D721Med (cell line): Measurements from ENCODE around the gene TNPO3.

Experiments used
- DNase-seq: peaks from one replicate; pipeline ENCODE4 v3.0.0; 2011; ENCODE audit warnings: low spot score; ENCODE audit not compliant: insufficient read length
- FAIRE-seq: peaks from 2 replicates; lab custom pipeline; 2011; peaks lifted over from hg19 to GRCh38; lab: Jason Lieb, UNC
- TF ChIP-seq, protein P1 (sequence below): IDR thresholded peaks from 2 replicates; pipeline ENCODE4 v1.5.1; 2012; ENCODE audit warnings: mild to moderate bottlenecking, control low read depth; ENCODE audit not compliant: insufficient read depth; ENCODE audit errors: missing control alignments

Gene TNPO3

DNA sequence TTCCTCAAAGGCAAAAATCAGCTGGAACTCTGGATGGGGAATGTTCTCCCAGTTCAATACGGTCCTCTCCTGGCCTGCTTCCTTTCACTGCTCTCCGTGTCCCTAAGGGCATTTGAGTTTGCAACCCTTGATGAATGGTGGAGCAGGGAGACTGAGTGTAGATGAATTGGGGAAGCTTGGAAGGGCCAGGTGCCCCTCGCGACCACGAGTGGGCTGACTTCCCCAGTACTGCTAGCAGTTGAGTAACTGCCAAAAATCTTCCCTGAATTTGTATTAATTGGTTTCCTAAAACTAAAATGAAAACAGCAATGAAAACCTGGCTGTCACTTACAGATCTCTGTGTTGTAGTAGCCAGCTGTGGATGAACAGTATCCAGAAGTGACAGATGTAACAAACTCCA is 103.6 kb downstream of the TNPO3 start:
- TF ChIP-seq, protein P1, sequence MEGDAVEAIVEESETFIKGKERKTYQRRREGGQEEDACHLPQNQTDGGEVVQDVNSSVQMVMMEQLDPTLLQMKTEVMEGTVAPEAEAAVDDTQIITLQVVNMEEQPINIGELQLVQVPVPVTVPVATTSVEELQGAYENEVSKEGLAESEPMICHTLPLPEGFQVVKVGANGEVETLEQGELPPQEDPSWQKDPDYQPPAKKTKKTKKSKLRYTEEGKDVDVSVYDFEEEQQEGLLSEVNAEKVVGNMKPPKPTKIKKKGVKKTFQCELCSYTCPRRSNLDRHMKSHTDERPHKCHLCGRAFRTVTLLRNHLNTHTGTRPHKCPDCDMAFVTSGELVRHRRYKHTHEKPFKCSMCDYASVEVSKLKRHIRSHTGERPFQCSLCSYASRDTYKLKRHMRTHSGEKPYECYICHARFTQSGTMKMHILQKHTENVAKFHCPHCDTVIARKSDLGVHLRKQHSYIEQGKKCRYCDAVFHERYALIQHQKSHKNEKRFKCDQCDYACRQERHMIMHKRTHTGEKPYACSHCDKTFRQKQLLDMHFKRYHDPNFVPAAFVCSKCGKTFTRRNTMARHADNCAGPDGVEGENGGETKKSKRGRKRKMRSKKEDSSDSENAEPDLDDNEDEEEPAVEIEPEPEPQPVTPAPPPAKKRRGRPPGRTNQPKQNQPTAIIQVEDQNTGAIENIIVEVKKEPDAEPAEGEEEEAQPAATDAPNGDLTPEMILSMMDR = no peak
- no peak for DNase-seq
- FAIRE-seq = no peak

DNA sequence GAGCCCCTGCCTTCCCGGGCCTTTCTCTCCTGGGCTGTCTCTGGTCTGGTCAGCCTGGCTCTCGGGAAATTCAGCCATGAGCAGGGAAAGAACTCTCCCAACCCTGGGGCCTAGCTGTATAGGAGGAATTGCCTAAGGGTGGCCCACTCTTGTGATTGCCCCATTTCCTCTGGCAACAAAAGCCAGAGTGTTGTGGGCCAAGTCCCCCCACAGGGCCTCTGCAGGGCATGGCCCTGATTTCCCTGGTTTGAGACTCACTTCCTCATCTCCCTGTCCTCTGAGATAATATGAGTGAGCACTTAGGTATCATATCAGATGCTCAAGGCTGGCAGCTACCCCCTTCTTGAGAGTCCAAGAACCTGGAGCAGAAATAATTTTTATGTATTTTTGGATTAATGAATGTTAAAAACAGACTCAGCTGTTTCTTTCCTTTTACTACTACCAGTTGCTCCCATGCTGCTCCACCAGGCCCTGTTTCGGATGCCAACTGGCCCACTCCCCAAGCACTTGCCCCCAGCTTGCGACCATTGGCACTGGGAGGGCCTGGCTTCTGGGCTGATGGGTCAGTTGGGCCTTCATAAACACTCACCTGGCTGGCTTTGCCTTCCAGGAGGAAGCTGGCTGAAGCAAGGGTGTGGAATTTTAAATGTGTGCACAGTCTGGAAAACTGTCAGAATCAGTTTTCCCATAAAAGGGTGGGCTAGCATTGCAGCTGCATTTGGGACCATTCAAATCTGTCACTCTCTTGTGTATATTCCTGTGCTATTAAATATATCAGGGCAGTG is 105.7 kb downstream of the TNPO3 start:
- FAIRE-seq = no peak

DNA sequence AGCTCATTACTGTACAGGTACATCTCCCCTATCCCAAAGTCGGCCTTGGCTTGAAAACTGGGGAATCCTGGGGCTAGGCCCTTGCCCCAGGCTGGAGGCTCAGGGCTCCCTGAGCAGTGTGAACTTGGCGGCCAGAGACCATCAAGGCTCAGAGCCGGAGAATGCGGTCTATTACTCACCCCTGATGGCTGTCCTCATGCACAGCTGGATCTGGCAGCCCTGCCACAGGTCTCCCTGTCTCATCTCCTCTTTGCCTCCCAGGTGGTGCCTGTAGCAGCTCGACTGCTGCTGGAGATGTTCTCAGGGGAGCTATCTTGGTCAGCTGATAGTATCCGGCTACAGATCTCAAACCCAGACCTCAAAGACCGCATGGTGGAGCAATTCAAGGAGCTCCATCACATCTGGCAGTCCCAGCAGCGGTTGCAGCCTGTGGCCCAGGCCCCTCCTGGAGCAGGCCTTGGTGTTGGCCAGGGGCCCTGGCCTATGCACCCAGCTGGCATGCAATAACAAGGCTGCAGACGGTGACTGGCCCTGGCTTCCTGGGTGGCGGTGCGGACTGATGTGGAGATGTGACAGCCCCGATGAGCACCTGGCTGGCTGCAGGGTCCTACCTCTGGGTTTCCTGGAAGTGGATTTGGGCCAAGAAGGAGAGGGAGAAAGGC is 106.5 kb downstream of the TNPO3 start:
- DNase-seq (no peak), FAIRE-seq (no peak)
- TF ChIP-seq, protein P1 = no peak

More for the DNA sequence above, 105.7 kb downstream of the TNPO3 start:
- TF ChIP-seq, protein P1 = no peak
- DNase-seq = no peak

DNA sequence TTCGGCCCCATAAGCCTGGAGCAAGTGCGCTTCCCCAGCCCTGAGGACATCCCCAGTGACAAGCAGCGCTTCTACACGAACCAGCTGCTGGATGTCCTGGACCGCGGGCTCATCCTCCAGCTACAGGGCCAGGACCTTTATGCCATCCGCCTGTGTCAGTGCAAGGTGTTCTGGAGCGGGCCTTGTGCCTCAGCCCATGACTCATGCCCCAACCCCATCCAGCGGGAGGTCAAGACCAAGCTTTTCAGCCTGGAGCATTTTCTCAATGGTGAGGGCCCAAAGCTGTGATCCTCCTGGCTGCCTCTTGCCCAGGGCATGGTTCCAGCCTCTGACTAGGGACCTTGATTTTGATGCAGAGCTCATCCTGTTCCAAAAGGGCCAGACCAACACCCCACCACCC is 107.1 kb downstream of the TNPO3 start:
- TF ChIP-seq, protein P1 = no peak
- DNase-seq (no peak), FAIRE-seq (no peak)

DNA sequence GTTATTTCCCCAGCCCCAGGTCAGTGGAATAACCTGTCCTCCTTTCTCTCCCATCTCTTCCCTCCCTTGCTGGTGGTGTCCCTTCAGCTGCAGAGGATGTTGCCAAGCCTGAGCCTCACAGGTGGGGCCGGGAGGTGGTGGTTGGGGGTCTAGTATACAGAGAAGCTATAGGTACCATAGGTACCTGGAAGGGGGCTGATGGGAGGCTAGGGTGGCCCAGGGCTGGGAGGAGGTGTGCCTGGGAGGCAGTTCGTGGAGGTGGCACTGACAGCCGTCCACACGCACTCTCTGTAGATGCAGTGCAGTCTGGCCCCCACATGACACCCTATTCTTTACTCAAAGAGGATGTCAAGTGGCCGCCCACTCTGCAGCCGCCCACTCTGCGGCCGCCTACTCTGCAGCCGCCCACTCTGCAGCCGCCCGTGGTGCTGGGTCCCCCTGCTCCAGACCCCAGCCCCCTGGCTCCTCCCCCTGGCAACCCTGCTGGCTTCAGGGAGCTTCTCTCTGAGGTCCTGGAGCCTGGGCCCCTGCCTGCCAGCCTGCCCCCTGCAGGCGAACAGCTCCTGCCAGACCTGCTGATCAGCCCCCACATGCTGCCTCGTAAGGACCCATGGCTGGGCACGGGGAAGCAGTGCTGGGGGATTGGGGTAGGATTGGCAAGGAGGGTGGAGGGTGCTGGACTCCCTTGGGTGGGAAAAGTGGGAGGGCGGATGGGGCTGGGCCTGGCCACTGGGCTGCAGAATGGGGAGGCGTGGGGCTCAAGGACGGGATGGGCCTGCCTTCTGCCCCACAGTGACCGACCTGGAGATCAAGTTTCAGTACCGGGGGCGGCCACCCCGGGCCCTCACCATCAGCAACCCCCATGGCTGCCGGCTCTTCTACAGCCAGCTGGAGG is 107.7 kb downstream of the TNPO3 start:
- FAIRE-seq (no peak), DNase-seq (no peak)
- TF ChIP-seq, protein P1 = peak; percentile 4

DNA sequence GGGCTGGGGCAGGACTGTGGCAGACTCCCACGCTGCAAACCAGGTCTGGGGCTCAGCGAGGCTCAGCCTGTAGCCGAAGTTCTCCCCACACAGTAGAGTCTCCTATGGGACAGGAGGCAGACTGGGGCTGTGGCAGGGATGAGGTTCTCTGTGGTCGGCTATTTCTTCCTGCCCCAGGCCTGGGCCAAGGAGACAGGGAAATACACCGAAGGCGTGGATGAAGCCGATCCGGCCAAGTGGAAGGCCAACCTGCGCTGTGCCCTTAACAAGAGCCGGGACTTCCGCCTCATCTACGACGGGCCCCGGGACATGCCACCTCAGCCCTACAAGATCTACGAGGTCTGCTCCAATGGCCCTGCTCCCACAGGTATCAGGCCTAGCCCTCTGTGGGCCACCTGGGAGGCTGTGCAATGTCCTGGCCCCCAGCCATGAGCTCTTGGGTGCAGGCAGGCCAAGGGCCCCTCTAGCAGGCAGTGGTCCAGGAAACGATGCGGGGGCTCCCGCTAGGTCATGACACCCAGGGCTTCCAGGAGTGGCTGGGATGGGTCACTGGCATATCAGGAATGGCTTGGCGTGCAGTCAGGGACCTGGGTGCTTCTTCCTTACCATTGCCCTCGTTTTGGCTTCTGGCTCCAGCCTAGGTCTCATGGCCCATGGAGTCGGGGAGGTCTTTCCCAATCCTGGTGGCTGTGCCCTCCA is 109.1 kb downstream of the TNPO3 start:
- DNase-seq = no peak
- no peak for FAIRE-seq
- TF ChIP-seq, protein P1 = no peak
